K562 (cell line): ENCODE results near the gene AANAT. TPM values are rescaled to one million over a fixed set of nuclear protein-coding genes. Genes with fewer than 3 reads are reported as not detected.
A peak's percentile ranks its signal among the peaks of the same experiment; 100 is the strongest.

Experiments used
- ARID2 ChIP-seq: fragments of 450-650 bp; IDR thresholded peaks from 2 replicates; pipeline ENCODE4 v1.6.1; 2017; ENCODE audit warnings: antibody characterized with exemption, mild to moderate bottlenecking
- ATF7 ChIP-seq: fragments of 450-650 bp; IDR thresholded peaks from 2 replicates; pipeline ENCODE4 v1.7.1; 2014; ENCODE audit warnings: mild to moderate bottlenecking, moderate library complexity
- BRD9 ChIP-seq: fragments of 450-650 bp; IDR thresholded peaks from 2 replicates; pipeline ENCODE4 v1.6.1; 2018; ENCODE audit warnings: low read depth; ENCODE audit not compliant: partially characterized antibody
- CGGBP1 ChIP-seq: fragments of 250-450 bp; sonication (Bioruptor Pico); IDR thresholded peaks from 2 replicates; pipeline ENCODE4 v1.9.0; 2021; ENCODE audit warnings: mild to moderate bottlenecking
- CREM ChIP-seq: IDR thresholded peaks from 2 replicates; pipeline ENCODE4 v1.6.1; 2014; ENCODE audit warnings: antibody characterized with exemption, low read depth
- ESRRA ChIP-seq: fragments of 450-650 bp; IDR thresholded peaks from 2 replicates; pipeline ENCODE4 v1.6.1; 2014; ENCODE audit warnings: low read depth, mild to moderate bottlenecking, moderate library complexity, borderline replicate concordance
- HNRNPH1 ChIP-seq: fragments of 200-400 bp; formaldehyde crosslinking; optimal IDR thresholded peaks from 2 replicates; pipeline ENCODE3; 2017; ENCODE audit warnings: low read depth, mild to moderate bottlenecking, low read length, moderate library complexity
- NFIC ChIP-seq: fragments of 450-650 bp; IDR thresholded peaks from 2 replicates; pipeline ENCODE4 v1.6.1; 2017; ENCODE audit warnings: mild to moderate bottlenecking, inconsistent platforms
- RB1 ChIP-seq: fragments of 450-650 bp; IDR thresholded peaks from 2 replicates; pipeline ENCODE4 v1.6.1; 2017; ENCODE audit warnings: low read depth, mild to moderate bottlenecking
- RCOR1 ChIP-seq, 2 experiments: IDR thresholded peaks; 2 replicates each; pipeline ENCODE4 v1.6.1; 2012; ENCODE audit warnings: low read depth in 2 of 2, low read length in 2 of 2, borderline replicate concordance in 1 of 2, improper control_type of control experiment in 1 of 2
- SRF ChIP-seq, 2 experiments: fragments of 250-450, 450-650 bp in 1 of 2; sonication (Bioruptor Pico) in 1 of 2; sonication (generic) in 1 of 2; formaldehyde crosslinking; IDR thresholded peaks; 2 replicates each; pipeline versions ENCODE4 v1.5.0 to v1.5.1; 2020 to 2022; ENCODE audit warnings: mild to moderate bottlenecking in 1 of 2, missing genetic modification reagents in 1 of 2
- STAG1 ChIP-seq: sonication (generic); formaldehyde crosslinking; IDR thresholded peaks from 2 replicates; pipeline ENCODE4 v1.5.0; 2020; ENCODE audit warnings: missing genetic modification reagents, borderline replicate concordance
- TEAD1 ChIP-seq, 2 experiments: fragments of 450-650 bp in 1 of 2; sonication (generic) in 1 of 2; formaldehyde crosslinking; IDR thresholded peaks; 2 replicates each; pipeline versions ENCODE4 v1.4.0 to v1.8.0; 2020 to 2022; ENCODE audit warnings: mild to moderate bottlenecking in 2 of 2, missing genetic modification reagents in 1 of 2
- UBTF ChIP-seq, 2 experiments: IDR thresholded peaks; 2 replicates each; pipeline ENCODE4 v1.6.1; 2012; ENCODE audit warnings: improper control_type of control experiment in 2 of 2, low read depth in 2 of 2, low read length in 2 of 2, borderline replicate concordance in 1 of 2
- XRCC5 ChIP-seq: fragments of 200-400 bp; formaldehyde crosslinking; IDR thresholded peaks from 2 replicates; pipeline ENCODE4 v1.6.1; 2017; ENCODE audit warnings: low read depth, mild to moderate bottlenecking, low read length
- ZFX ChIP-seq: sonication (generic); formaldehyde crosslinking; IDR thresholded peaks from 2 replicates; pipeline ENCODE4 v1.8.0; 2022; ENCODE audit warnings: mild to moderate bottlenecking, missing genetic modification reagents, moderate library complexity
- ZNF12 ChIP-seq: sonication (generic); formaldehyde crosslinking; IDR thresholded peaks from 2 replicates; pipeline ENCODE4 v1.4.0; 2020; ENCODE audit warnings: mild to moderate bottlenecking, missing genetic modification reagents
- ZNF384 ChIP-seq: IDR thresholded peaks from 2 replicates; pipeline ENCODE4 v1.6.1; 2012; ENCODE audit warnings: low read depth, low read length, improper control_type of control experiment
- ZNF584 ChIP-seq: fragments of 200-800 bp; sonication (Bioruptor generic); IDR thresholded peaks from 2 replicates; pipeline ENCODE4 v1.6.1; 2016; ENCODE audit warnings: low read depth, mild to moderate bottlenecking, missing genetic modification characterization, missing compliant biosample characterization
- polyA plus RNA-seq, 8 experiments: library from polyadenylated mRNA; depleted of rRNA in 4 of 8; stranded (reverse) in 5 of 8; unstranded in 3 of 8; fragments of >200 nt; fragmentation: Nextera tagmentation in 2 of 8; fragmentation: Illumina TruSeq in 1 of 8; extraction: Ambion mirVana in 2 of 8; extraction: Trizol in 1 of 8; gene quantifications; 2 replicates each; pipeline versions ENCODE4 v1.2.1 to v1.2.3, GENCODE V29; 2011 to 2014; ENCODE audit warnings: inconsistent platforms in 1 of 8, missing spikeins in 1 of 8
- total RNA-seq, 7 experiments: library from RNA; depleted of rRNA in 6 of 7; stranded (reverse); fragments of >200 nt in 6 of 7; fragmentation: Illumina TruSeq in 2 of 7; extraction: Trizol in 2 of 7; gene quantifications; 2 replicates each; pipeline versions ENCODE4 v1.2.1 to v1.2.3, GENCODE V29; 2011 to 2021; ENCODE audit warnings: low replicate concordance in 1 of 7
- TF ChIP-seq, protein P1 (sequence below), 2 experiments: fragments of 450-650 bp in 1 of 2; sonication (generic) in 1 of 2; formaldehyde crosslinking; conservative IDR thresholded peaks; 2 replicates each; pipeline versions ENCODE4 v1.4.0 to v1.8.1; 2020 to 2022; ENCODE audit warnings: mild to moderate bottlenecking in 1 of 2, missing genetic modification reagents in 1 of 2

AANAT gene
- total and polyA plus RNA-seq, 9 of the 15 experiments (the other 6 are each of a cell fraction or from before 2014, with no cell fraction given): not detected

DNA sequence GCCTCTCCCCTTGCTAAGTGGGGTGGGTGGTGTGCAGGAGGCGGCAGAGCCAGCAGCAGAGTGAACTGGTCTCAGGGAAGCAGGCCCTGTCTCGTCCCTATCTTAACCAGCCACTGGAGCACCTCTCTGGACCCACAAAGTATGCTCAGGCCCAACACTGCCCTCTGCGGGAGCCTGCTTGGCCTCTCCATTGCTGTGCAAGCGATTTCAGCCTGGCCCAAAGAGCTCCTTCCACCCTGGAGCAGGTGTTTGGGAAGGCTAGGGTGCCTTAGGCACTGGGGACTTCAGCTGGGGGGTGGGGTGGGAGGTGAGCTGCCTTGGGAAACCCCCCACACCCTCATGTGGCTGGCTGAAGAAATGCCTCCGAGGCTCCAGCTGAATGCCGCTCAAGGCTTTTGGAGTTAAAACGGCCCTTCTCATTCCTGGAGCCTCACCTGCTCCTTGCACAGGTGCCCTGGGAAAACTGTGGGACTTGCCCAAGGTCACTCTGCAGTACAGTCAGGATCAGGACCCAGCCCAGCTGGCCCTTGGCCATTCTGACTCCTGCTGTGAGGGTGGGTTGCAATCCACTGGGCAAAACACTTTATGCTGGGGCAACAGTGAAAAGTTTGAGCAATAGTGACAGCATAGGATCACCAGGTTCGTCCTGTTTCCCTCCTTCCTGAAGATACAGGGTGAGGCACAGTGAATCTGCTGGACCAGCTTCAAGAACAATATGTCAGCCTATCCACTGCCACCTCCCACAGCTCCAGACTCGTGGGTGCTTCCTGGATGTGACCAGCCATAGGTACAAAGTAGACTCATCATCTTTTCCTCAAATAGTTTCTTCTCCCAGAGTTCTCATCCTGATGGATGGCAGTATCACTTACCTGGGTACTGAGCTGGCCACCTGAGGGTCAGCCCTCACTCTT is 8.6 kb upstream of the AANAT start (continued):
- no peak for TF ChIP-seq ZNF584
- TF ChIP-seq BRD9: no peak
- peak; percentile 28; the same call in 1 of the 2 replicates for TF ChIP-seq NFIC
- peak in 1 of 2 experiments; percentile 34; a peak in 1 of 4 replicates for TF ChIP-seq TEAD1 (CRISPR knock-in tag; IDR thresholded peaks at IDR 0.05)
- TF ChIP-seq CGGBP1: no peak
- peak in 1 of 2 experiments; percentile 26; a peak in 1 of 4 replicates for TF ChIP-seq SRF (CRISPR knock-in tag; IDR thresholded peaks at IDR 0.05)
- TF ChIP-seq ZNF12 (CRISPR knock-in tag): peak; percentile 92
- peak; percentile 41; the same call in 1 of the 2 replicates for TF ChIP-seq ATF7
- TF ChIP-seq ARID2: peak; percentile 65; the same call in 1 of the 2 replicates
- peak; percentile 78; the same call in 1 of the 2 replicates for TF ChIP-seq RB1
- 0 out of 2 replicates have a peak, but pooled peaks have one; percentile 15 for TF ChIP-seq ESRRA
- 0 out of 4 replicates have a peak, but pooled peaks of 1 of the 2 experiments have one; percentile 54 for TF ChIP-seq UBTF (IDR thresholded peaks at IDR 0.05; ENCODE audit: borderline replicate concordance in 1 of 2, low read depth in 2 of 2, low read length in 2 of 2)
- TF ChIP-seq RCOR1 (IDR thresholded peaks at IDR 0.05; ENCODE audit: borderline replicate concordance in 1 of 2, low read depth in 2 of 2, low read length in 2 of 2): peak in 1 of 2 experiments; percentile 35; a peak in 1 of 4 replicates
- TF ChIP-seq ZFX (CRISPR knock-in tag): peak; percentile 30; the same call in 1 of the 2 replicates
- TF ChIP-seq, protein P1, sequence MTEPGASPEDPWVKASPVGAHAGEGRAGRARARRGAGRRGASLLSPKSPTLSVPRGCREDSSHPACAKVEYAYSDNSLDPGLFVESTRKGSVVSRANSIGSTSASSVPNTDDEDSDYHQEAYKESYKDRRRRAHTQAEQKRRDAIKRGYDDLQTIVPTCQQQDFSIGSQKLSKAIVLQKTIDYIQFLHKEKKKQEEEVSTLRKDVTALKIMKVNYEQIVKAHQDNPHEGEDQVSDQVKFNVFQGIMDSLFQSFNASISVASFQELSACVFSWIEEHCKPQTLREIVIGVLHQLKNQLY (CRISPR knock-in tag; conservative IDR thresholded peaks at IDR 0.05): 0 out of 4 replicates have a peak, but pooled peaks of 1 of the 2 experiments have one; percentile 45
- 0 out of 2 replicates have a peak, but pooled peaks have one; percentile 40 for TF ChIP-seq XRCC5
- no peak for TF ChIP-seq HNRNPH1
- TF ChIP-seq CREM: 0 out of 2 replicates have a peak, but pooled peaks have one; percentile 12
- peak; percentile 72; the same call in 1 of the 2 replicates for TF ChIP-seq STAG1 (CRISPR knock-in tag)
- 0 out of 2 replicates have a peak, but pooled peaks have one; percentile 22 for TF ChIP-seq ZNF384
